Neural progenitor cell (in vitro differentiated cells): ENCODE measurements around the gene YBEY.

Source experiments
- EZH2phosphoT487 ChIP-seq: fragments of 200-600 bp; sonication (generic); IDR thresholded peaks from 2 replicates; pipeline ENCODE4 v1.6.1; 2017; ENCODE audit warnings: antibody characterized with exemption
- TF ChIP-seq, protein P1 (sequence below): fragments of 200-600 bp; sonication (generic); IDR thresholded peaks from 2 replicates; pipeline ENCODE4 v1.5.1; 2017; ENCODE audit warnings: antibody characterized with exemption, mild to moderate bottlenecking

DNA sequence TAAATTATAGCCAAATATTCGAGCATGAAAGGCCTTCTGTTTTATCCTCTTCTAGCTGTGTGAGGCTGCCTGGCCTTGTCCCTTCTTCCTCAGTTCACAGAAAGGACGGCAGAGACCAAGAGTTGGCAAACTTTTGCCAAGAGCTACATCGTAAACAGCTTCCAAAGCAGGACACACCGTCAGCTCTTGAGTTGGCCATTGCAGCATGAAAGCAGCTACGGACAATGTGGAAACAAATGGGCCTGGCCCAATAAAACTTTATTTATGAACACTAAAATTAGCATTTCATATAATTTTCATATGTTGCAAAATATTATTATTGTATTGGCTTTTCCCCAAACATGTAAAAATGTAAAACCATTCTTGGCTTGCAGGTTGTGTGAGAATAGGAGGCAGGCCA is 26.8 kb downstream of the YBEY start:
- TF ChIP-seq, protein P1, sequence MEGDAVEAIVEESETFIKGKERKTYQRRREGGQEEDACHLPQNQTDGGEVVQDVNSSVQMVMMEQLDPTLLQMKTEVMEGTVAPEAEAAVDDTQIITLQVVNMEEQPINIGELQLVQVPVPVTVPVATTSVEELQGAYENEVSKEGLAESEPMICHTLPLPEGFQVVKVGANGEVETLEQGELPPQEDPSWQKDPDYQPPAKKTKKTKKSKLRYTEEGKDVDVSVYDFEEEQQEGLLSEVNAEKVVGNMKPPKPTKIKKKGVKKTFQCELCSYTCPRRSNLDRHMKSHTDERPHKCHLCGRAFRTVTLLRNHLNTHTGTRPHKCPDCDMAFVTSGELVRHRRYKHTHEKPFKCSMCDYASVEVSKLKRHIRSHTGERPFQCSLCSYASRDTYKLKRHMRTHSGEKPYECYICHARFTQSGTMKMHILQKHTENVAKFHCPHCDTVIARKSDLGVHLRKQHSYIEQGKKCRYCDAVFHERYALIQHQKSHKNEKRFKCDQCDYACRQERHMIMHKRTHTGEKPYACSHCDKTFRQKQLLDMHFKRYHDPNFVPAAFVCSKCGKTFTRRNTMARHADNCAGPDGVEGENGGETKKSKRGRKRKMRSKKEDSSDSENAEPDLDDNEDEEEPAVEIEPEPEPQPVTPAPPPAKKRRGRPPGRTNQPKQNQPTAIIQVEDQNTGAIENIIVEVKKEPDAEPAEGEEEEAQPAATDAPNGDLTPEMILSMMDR: no peak
- TF ChIP-seq EZH2phosphoT487: no peak
